ENCODE data around the gene PGGHG.

Gene PGGHG

DNA sequence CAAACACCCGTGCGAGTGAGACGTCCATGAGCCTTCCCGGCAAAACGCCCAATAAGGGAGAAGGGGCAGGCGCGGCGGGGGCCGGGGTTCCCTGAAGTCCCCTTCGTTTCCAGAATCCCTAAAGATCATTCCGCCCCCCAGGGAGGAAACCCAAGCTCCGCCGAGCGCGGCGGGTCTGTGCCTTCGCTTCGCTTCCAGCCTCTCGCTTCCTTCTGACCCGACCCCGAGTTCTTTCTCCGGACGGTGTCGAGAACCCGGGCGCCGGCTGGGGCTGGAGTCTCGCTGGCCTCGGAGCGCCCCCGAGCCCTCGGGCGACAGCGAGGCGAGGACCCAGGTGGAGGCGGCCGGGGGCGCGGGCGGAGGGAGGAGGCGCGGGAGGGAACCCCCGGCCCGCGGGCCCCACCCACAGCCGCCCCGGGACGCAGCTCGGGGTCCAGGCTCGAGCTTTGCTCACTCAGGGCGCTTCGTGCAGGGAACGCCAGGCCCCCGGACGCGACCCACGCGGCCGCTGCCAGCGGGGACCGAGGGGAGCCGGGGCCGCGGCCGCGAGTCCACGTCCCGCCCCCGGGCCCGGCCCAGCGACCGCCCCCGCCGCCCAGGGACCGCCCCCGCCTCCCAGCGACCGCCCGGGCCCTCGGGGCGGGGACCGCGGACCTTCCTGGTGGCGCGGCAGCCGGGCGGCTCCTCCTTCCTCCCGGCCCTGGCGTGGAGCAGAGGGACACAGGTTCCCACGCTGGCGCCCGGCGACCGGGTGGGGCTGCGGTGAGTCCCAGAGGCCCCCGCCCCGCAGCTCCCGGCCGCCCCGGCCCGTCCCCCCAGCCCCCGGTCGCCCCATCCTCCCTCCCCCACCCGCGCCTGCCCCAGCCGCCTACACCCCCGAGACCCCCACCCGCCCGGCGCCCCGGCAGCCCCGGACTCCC, at the start of gene PGGHG:
Gene PGGHG, plus strand, starts transcription at position 649 of the 920 bp plus-strand sequence. CDS start 691 bp downstream, outside the sequence.
- Histone ChIP-seq H3K4me1 (ENCODE audit: control insufficient read depth, insufficient read depth, low read length) (peaks cover 12% of the 10 kb centered on the region), H3K9ac (ENCODE audit: low read length) (peak within 1 kb of the TSS; percentile 43), H3K9me3 (ENCODE audit: control insufficient read depth, low read length) (no peaks in the 10 kb centered on the region)

DNA sequence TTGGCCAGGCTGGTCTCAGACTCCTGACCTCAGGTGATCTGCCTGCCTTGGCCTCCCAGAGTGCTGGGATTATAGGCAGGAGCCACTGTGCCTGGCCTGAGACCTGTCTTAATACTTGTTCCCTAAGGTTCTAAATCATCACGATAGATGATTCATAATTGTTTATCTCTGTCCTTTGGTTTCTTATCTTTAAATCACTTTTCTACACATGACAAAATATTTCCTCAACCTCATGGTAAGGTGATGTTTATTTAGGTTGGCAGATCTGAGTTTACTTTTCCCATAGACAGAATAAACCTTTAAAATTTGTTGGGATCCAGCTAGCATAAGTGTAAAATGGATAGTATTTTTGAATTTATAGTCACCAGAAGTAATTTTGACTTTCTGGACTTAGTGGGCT, 48.6 kb upstream of the PGGHG start:
- Histone ChIP-seq H3K9me3 (ENCODE audit: control insufficient read depth, low read length) (no peaks in the 10 kb centered on the region), H3K4me3 (ENCODE audit: low read length) (no peak overlapping the region), H3K27me3 (ENCODE audit: control insufficient read depth, insufficient read depth, low read length) (no peaks in the 10 kb centered on the region), H3K4me1 (ENCODE audit: control insufficient read depth, insufficient read depth, low read length) (peaks cover 13% of the 10 kb centered on the region), H3K9ac (ENCODE audit: low read length) (no peak overlapping the region), H3K36me3 (ENCODE audit: control insufficient read depth, insufficient read depth, low read length) (no peaks in the 10 kb centered on the region)

More for the DNA sequence above, at the start of gene PGGHG:
- H3K27me3 ChIP-seq (ENCODE audit: control insufficient read depth, insufficient read depth, low read length): peaks cover 40% of the 10 kb centered on the region
- H3K4me3 ChIP-seq (ENCODE audit: low read length): peak within 1 kb of the TSS; percentile 25
- no peaks in the 10 kb centered on the region for H3K36me3 ChIP-seq (ENCODE audit: control insufficient read depth, insufficient read depth, low read length)

DNA sequence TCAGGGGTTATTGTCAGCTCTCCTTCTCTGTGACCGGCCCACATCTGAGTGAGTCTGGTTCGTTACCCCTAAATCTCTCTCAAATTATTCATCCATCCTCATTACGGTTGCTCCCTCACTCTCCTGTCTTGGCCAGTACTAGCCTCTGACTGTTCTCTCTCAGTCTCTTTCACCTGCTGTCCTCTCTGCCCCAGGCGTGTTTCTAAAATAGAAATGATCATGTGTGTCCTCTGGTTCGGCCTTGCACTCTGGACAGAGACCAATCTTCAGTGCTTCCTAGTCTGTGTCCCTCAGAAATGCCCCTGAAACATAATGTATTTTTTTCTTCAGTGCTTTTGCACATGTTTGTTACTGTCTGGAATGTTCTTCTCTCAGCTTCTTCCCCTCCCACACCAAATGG, 47.3 kb upstream of the PGGHG start:
- peaks cover 10% of the 10 kb centered on the region for H3K4me1 ChIP-seq (ENCODE audit: control insufficient read depth, insufficient read depth, low read length)

DNA sequence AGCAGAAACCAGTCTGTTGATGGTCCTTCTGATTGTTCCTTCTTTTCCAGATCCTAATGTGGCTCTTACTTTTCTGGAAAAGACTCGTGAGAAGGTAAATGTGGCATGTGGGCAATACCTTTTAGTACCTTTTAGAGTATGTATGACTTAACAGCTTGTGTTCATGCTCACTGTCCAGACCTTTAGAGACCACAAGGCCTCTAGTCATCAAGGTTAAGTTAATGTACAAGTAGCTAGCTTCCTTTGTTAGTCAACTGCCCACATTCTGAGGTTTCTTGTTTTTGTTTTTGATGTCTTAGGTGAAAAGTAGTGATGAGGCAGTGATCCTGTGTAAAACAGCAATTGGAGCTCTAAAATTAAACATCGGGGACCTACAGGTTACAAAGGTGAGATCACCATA, 44.5 kb upstream of the PGGHG start:
- Histone ChIP-seq H3K36me3 (ENCODE audit: control insufficient read depth, insufficient read depth, low read length) (peaks cover 11% of the 10 kb centered on the region), H3K27me3 (ENCODE audit: control insufficient read depth, insufficient read depth, low read length) (no peaks in the 10 kb centered on the region), H3K9me3 (ENCODE audit: control insufficient read depth, low read length) (no peaks in the 10 kb centered on the region), H3K4me3 (ENCODE audit: low read length) (no peak overlapping the region), H3K4me1 (ENCODE audit: control insufficient read depth, insufficient read depth, low read length) (no peaks in the 10 kb centered on the region), H3K9ac (ENCODE audit: low read length) (no peak overlapping the region)

More for the DNA sequence above, 47.3 kb upstream of the PGGHG start:
- Histone ChIP-seq H3K9me3 (ENCODE audit: control insufficient read depth, low read length) (no peaks in the 10 kb centered on the region), H3K9ac (ENCODE audit: low read length) (no peak overlapping the region), H3K4me3 (ENCODE audit: low read length) (no peak overlapping the region), H3K27me3 (ENCODE audit: control insufficient read depth, insufficient read depth, low read length) (no peaks in the 10 kb centered on the region), H3K36me3 (ENCODE audit: control insufficient read depth, insufficient read depth, low read length) (peaks cover 4% of the 10 kb centered on the region)

DNA sequence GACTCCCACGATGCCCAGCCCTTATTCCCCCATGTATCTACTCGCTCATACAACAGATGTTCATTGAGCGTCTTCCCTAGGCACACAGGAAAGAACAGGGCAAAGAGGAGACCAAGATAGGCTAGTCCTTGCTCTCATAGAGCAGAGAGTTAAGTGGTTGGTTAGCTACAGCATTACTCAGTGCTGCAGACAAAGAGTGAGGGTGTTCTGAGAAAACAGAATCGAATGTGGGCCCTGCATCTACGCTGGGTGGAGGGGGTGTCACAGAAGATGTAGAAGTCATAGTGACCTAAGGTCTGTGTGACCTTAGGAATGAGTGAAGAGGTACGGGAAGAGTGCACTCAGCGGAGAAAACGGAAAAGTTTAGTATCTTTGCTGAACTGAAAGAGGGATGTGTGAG, 39.9 kb upstream of the PGGHG start:
- H3K36me3 ChIP-seq (ENCODE audit: control insufficient read depth, insufficient read depth, low read length): peaks cover 11% of the 10 kb centered on the region
- no peaks in the 10 kb centered on the region for H3K27me3 ChIP-seq (ENCODE audit: control insufficient read depth, insufficient read depth, low read length)
- no peaks in the 10 kb centered on the region for H3K9me3 ChIP-seq (ENCODE audit: control insufficient read depth, low read length)

DNA sequence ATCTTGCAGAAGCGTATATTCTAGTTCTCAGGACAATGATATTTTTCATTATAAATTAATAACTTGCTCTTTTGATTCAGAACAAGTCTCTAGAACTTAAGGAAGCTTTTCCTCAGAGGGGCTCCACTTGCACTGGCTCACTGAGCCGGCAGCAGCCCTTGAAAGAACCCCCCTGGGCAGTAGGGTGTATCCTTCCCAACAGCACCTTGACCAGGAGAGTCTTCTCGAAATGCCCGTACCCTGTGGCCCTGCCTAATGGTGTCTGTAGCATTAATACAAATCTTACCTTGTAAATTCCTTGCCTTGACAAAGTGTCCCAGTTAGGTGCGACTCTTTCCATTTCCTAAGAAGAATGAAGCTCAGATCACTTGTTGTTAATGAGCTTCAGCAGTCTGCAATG, 38.7 kb upstream of the PGGHG start:
- Histone ChIP-seq H3K27me3 (ENCODE audit: control insufficient read depth, insufficient read depth, low read length) (no peaks in the 10 kb centered on the region), H3K4me3 (ENCODE audit: low read length) (no peak overlapping the region), H3K36me3 (ENCODE audit: control insufficient read depth, insufficient read depth, low read length) (peaks cover 11% of the 10 kb centered on the region), H3K9ac (ENCODE audit: low read length) (no peak overlapping the region), H3K9me3 (ENCODE audit: control insufficient read depth, low read length) (no peaks in the 10 kb centered on the region), H3K4me1 (ENCODE audit: control insufficient read depth, insufficient read depth, low read length) (no peaks in the 10 kb centered on the region)

More for the DNA sequence above, 39.9 kb upstream of the PGGHG start:
- Histone ChIP-seq H3K9ac (ENCODE audit: low read length) (no peak overlapping the region), H3K4me3 (ENCODE audit: low read length) (no peak overlapping the region), H3K4me1 (ENCODE audit: control insufficient read depth, insufficient read depth, low read length) (no peaks in the 10 kb centered on the region)

DNA sequence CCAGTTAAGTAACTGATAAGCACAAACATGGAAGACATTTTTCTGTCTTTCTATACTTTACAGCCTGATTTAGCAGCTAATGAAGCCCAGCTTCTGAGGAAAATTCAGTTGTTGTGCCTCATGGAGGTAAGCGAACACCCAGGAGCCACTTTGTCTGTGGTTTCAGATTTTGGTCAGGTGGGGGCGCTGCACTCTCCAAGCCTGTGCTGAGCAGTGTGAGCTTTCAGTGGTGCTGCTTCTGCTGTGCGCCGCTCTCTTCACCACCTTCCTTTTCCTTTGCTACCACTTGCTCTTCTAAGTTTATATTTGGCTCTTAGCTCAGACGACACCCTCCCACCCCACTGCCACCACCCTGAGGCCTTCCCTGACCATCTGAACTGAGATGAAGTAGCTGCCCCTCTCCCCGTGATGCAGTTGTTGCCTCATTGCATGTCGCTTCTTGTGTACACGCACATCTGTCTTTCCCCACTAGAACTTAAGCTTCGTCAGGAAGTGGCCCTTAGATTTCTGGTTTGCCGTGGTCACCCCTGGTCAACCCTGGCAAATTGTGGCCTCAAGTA, 38.1 kb upstream of the PGGHG start:
- Histone ChIP-seq H3K9me3 (ENCODE audit: control insufficient read depth, low read length) (no peaks in the 10 kb centered on the region), H3K4me3 (ENCODE audit: low read length) (no peak overlapping the region), H3K27me3 (ENCODE audit: control insufficient read depth, insufficient read depth, low read length) (no peaks in the 10 kb centered on the region), H3K4me1 (ENCODE audit: control insufficient read depth, insufficient read depth, low read length) (no peaks in the 10 kb centered on the region), H3K36me3 (ENCODE audit: control insufficient read depth, insufficient read depth, low read length) (peaks cover 9% of the 10 kb centered on the region), H3K9ac (ENCODE audit: low read length) (no peak overlapping the region)

DNA sequence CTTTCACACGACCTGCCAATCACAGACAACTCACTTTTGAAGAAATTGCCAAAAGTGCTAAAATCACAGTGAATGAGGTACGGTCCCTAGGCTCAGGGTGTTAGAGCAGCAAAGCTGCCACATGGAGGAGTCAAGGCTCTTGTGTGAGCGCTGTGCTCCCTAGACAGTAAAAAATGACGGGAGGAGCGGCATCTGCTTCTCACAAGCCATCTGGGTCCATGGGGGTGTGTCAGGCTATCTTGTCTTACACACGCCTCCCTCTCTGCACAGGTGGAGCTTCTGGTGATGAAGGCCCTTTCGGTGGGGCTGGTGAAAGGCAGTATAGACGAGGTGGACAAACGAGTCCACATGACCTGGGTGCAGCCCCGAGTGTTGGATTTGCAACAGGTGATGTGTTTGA, 37.4 kb upstream of the PGGHG start:
- Histone ChIP-seq H3K4me1 (ENCODE audit: control insufficient read depth, insufficient read depth, low read length) (no peaks in the 10 kb centered on the region), H3K36me3 (ENCODE audit: control insufficient read depth, insufficient read depth, low read length) (peaks cover 6% of the 10 kb centered on the region), H3K4me3 (ENCODE audit: low read length) (no peak overlapping the region), H3K27me3 (ENCODE audit: control insufficient read depth, insufficient read depth, low read length) (no peaks in the 10 kb centered on the region), H3K9me3 (ENCODE audit: control insufficient read depth, low read length) (no peaks in the 10 kb centered on the region), H3K9ac (ENCODE audit: low read length) (no peak overlapping the region)

DNA sequence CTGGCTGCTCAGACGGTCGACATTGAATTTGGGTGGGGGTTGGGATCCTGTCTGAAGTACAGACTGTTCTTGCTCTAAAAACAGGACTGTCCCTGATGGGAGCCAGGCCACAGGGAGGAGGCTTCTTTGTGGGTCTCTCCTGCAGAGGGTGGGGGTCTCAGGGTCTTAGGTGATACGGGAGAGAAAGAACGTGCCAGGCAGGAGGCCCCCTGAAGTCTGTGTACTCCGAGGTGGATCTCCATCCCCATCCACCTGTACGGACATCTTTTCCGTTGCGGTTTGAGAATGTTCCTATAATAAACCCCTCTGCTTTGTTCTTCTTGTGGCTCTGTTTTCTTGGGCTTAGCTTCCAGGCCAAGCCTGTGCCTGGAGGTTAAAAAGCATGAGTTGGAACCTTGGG, 36.3 kb upstream of the PGGHG start:
- no peaks in the 10 kb centered on the region for H3K4me1 ChIP-seq (ENCODE audit: control insufficient read depth, insufficient read depth, low read length)
- H3K27me3 ChIP-seq (ENCODE audit: control insufficient read depth, insufficient read depth, low read length): no peaks in the 10 kb centered on the region
- H3K4me3 ChIP-seq (ENCODE audit: low read length): no peak overlapping the region
- H3K9ac ChIP-seq (ENCODE audit: low read length): no peak overlapping the region
- H3K9me3 ChIP-seq (ENCODE audit: control insufficient read depth, low read length): no peaks in the 10 kb centered on the region
- H3K36me3 ChIP-seq (ENCODE audit: control insufficient read depth, insufficient read depth, low read length): peaks cover 6% of the 10 kb centered on the region

DNA sequence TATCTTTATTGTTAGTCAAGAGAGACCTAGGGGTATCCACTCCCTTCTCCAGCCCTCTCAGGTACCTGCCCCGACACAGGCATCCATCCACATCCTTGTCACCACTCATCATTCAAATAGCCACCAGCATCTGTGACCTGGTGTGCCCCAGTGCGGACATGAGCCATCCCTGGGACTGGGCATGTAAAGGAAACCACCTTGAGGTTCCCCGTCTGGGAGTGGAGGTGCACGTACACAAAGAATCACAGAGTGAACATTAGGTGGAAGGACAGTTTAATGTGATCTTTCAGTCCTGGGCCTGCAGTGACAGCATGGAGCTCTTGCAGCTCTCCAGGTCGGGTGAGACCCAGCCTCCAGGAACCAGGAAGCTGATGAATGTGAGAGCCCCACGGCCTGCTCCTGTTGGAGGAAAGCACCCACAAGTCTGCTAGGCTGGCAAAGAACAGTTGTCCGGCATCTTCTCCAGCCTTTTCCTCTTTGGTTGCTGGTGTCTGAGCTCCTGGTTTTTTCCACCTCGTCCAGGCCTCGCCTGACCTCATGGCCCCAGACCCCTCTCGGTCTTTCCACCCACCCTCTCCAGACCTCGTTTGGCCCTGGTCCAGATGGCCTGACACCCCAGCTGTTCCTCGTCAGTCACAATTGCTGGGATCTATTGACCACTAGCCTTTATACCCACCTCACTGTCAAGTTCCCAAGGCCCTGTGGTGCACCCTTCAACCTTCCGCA, 35.6 kb upstream of the PGGHG start:
- Histone ChIP-seq H3K9ac (ENCODE audit: low read length) (no peak overlapping the region), H3K4me1 (ENCODE audit: control insufficient read depth, insufficient read depth, low read length) (no peaks in the 10 kb centered on the region), H3K4me3 (ENCODE audit: low read length) (no peak overlapping the region), H3K9me3 (ENCODE audit: control insufficient read depth, low read length) (no peaks in the 10 kb centered on the region), H3K27me3 (ENCODE audit: control insufficient read depth, insufficient read depth, low read length) (no peaks in the 10 kb centered on the region), H3K36me3 (ENCODE audit: control insufficient read depth, insufficient read depth, low read length) (peaks cover 6% of the 10 kb centered on the region)

DNA sequence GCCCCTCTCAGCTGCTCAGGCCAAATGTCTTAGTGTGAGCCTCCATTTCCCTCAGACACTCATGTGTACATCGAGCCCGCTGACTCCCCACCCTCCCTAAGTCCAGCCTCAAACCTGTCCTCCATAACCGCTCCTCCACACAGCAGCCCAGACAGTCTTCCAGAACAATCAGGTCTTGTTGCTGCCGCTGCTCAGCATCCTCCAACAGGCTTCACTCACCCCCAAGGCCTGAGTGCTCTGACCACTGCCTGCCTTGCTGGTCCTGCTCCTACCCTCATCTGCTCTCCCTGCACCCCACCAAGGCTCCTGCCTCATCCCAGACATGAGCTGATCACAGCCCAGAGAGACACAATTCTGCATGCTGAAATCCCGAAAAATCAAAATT, 35.0 kb upstream of the PGGHG start:
- H3K9me3 ChIP-seq (ENCODE audit: control insufficient read depth, low read length): no peaks in the 10 kb centered on the region
- peaks cover 3% of the 10 kb centered on the region for H3K36me3 ChIP-seq (ENCODE audit: control insufficient read depth, insufficient read depth, low read length)
- H3K4me3 ChIP-seq (ENCODE audit: low read length): no peak overlapping the region
- no peak overlapping the region for H3K9ac ChIP-seq (ENCODE audit: low read length)
- no peaks in the 10 kb centered on the region for H3K4me1 ChIP-seq (ENCODE audit: control insufficient read depth, insufficient read depth, low read length)
- H3K27me3 ChIP-seq (ENCODE audit: control insufficient read depth, insufficient read depth, low read length): no peaks in the 10 kb centered on the region

DNA sequence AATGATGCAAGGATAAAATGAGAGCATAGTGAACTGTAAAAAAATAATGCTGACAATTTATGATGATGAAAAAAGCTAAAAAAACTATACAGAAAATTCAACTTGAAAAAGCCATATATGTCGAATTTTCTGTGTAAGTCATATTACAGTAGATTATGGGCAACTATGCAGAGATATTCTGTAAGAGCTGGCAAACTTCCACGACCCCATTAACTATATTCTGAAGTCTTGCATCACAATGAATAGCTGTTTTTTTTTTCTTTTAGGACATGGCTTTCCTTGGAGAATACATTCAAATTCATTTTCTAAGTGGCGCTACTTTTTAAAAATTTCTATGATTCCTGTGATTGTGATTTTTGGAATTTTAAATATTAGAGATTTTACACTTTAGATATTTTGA, 33.8 kb upstream of the PGGHG start:
- no peaks in the 10 kb centered on the region for H3K27me3 ChIP-seq (ENCODE audit: control insufficient read depth, insufficient read depth, low read length)
- H3K9ac ChIP-seq (ENCODE audit: low read length): no peak overlapping the region
- no peaks in the 10 kb centered on the region for H3K4me1 ChIP-seq (ENCODE audit: control insufficient read depth, insufficient read depth, low read length)
- no peak overlapping the region for H3K4me3 ChIP-seq (ENCODE audit: low read length)
- no peaks in the 10 kb centered on the region for H3K9me3 ChIP-seq (ENCODE audit: control insufficient read depth, low read length)
- no peaks in the 10 kb centered on the region for H3K36me3 ChIP-seq (ENCODE audit: control insufficient read depth, insufficient read depth, low read length)

Data from mucosa of stomach (tissue), 1 donor.